Mammary epithelial cell (primary cell): ENCODE data around the gene EVC.

Experiments
- EZH2 ChIP-seq: IDR thresholded peaks from 2 replicates; pipeline ENCODE4 v1.6.1; 2012; ENCODE audit warnings: low read length, inconsistent platforms, borderline replicate concordance
- TF ChIP-seq, protein P1 (sequence below), 2 donors: IDR thresholded peaks in 1 of 2; conservative IDR thresholded peaks in 1 of 2; 2 replicates each; pipeline ENCODE4 v1.5.1; 2011 to 2012; ENCODE audit warnings: inconsistent platforms in 2 of 2, low read length in 2 of 2, mild to moderate bottlenecking in 2 of 2, control low read depth in 1 of 2, low read depth in 1 of 2; ENCODE audit not compliant: insufficient read depth in 1 of 2; ENCODE audit errors: extremely low read depth in 1 of 2

DNA sequence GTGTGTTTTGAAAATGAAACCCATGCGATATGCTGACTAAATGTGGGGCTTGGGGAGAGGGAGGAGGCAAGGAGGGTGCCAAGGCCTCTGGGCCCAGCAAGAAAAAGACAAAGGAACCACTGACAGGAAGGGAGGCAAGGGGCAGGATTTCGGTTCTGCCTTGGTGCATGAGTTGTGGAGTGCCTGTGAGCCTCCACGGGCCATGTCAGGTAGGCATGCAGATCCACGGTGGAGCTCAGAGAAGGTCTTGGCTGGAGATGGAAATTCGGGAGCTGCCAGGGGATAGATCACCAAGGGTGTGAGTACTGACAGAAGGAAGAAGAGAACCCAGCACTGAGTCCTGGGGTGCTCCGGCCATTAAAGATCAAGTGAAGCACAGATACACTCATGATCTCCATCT, 6.7 kb upstream of the EVC start:
- TF ChIP-seq, protein P1, sequence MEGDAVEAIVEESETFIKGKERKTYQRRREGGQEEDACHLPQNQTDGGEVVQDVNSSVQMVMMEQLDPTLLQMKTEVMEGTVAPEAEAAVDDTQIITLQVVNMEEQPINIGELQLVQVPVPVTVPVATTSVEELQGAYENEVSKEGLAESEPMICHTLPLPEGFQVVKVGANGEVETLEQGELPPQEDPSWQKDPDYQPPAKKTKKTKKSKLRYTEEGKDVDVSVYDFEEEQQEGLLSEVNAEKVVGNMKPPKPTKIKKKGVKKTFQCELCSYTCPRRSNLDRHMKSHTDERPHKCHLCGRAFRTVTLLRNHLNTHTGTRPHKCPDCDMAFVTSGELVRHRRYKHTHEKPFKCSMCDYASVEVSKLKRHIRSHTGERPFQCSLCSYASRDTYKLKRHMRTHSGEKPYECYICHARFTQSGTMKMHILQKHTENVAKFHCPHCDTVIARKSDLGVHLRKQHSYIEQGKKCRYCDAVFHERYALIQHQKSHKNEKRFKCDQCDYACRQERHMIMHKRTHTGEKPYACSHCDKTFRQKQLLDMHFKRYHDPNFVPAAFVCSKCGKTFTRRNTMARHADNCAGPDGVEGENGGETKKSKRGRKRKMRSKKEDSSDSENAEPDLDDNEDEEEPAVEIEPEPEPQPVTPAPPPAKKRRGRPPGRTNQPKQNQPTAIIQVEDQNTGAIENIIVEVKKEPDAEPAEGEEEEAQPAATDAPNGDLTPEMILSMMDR (conservative IDR thresholded peaks at IDR 0.05 in 1 of 2, IDR thresholded peaks at IDR 0.05 in 1 of 2; ENCODE audit: extremely low read depth in 1 of 2, insufficient read depth in 1 of 2, low read depth in 1 of 2, low read length in 2 of 2), result no peak
- TF ChIP-seq EZH2, result no peak
